VCaP (cell line): ENCODE results near the gene IGSF9.
A peak's percentile ranks its signal among the peaks of the same experiment; 100 is the strongest.

Source experiments
- H3K27ac ChIP-seq: fragments of 450-650 bp; 2 replicates; pipeline ENCODE4 v1.5.1; 2017
- TF ChIP-seq, protein P1 (sequence below): fragments of 450-650 bp; conservative IDR thresholded peaks from 2 replicates; pipeline ENCODE4 v1.5.1; 2017; ENCODE audit warnings: mild to moderate bottlenecking, moderate library complexity

IGSF9 gene

DNA sequence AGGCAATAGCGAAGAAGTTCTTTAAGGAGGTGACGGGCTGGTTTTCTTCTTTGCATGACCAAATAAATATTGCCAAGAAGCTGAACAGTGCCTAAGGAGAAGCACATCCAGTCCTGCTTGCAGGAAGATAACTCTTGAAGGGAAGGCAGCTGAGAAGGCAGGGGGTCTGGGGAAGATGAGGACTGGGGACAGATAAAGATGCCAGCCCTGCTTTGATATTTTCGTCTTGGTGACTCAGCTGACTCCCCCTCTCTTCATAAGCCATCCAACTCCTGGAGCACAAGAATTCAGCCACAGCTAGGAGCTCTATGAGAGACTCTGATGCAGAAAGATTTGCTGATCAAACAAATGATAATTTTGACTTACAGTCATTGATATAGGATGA lies 48.9 kb downstream of the IGSF9 start:
- TF ChIP-seq, protein P1, sequence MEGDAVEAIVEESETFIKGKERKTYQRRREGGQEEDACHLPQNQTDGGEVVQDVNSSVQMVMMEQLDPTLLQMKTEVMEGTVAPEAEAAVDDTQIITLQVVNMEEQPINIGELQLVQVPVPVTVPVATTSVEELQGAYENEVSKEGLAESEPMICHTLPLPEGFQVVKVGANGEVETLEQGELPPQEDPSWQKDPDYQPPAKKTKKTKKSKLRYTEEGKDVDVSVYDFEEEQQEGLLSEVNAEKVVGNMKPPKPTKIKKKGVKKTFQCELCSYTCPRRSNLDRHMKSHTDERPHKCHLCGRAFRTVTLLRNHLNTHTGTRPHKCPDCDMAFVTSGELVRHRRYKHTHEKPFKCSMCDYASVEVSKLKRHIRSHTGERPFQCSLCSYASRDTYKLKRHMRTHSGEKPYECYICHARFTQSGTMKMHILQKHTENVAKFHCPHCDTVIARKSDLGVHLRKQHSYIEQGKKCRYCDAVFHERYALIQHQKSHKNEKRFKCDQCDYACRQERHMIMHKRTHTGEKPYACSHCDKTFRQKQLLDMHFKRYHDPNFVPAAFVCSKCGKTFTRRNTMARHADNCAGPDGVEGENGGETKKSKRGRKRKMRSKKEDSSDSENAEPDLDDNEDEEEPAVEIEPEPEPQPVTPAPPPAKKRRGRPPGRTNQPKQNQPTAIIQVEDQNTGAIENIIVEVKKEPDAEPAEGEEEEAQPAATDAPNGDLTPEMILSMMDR: no peak
- no peak overlapping the region for H3K27ac ChIP-seq

DNA sequence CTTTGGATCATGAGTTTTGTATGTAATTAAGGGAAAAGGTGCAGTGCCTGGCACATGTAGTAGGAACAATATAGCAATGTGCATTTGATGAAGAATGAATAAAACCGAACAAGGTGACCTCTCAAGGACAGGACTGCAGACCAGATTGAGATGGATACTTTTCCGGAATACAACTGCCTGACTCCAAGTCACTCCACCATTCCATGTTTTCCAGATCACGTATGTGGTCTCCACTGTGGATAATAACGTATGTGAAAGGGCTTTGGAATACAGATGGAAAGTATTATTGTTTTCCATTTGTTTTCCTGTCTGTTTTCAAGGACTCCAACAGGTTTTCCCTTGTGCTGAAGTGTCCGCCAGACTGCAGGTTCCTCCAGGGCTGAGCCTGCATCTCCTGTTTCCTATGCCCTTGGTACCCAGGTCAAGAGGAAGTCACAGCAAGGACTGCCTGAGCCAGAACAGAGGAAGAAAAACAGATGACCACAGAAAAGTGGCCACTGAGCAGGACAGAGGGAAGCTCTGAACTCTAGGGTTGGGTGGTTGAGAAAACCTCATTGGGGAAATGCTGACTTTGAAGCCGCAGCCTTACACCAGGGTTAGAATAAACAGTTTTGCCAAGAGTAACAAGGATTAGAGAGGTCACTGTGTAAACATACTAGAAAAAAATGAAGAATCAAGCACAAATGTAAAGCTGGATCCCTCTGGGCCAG lies 49.4 kb downstream of the IGSF9 start:
- no peak overlapping the region for H3K27ac ChIP-seq
- TF ChIP-seq, protein P1: no peak

DNA sequence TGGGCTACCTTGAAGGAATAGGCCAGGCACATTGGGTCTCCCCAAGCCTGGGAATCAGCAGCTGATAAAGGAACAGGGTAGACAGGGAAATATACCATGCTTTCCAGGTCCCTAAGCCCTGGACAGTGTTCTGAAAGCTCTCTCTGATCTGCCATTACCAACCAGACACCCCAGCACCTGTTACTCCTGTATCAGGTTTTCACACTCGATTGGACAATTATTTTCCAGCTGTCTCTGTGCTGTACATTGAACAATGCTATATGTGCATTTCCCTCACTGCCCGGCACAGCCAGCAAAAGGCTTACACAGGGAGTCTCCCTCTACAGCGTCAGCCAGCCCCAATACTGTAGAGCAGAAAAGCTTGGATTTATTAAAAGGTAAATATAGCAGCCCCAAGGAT lies 50.1 kb downstream of the IGSF9 start:
- H3K27ac ChIP-seq: no peak overlapping the region
- TF ChIP-seq, protein P1: no peak

DNA sequence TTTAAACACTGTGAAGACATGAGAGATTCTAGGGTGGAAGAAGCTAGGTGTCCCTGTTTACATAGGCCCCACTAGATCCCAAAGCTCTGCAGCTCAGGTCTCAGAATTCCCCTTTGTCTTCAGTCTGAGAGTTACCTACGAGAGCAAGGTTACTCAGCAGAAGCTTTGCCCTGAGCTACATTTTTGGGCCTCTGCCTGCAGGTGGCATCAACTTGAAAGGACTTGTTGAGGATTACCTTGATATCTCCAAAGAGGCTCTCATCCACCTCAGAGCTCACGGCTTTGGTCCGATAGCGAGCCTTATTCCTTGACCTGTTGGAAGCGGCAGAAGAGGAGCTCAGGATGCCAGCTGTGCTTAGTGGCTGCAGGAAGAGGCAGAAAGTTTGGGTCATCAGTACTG lies 52.5 kb downstream of the IGSF9 start:
- TF ChIP-seq, protein P1: 0 out of 2 replicates have a peak, but pooled peaks have one; percentile 15
- no peak overlapping the region for H3K27ac ChIP-seq

DNA sequence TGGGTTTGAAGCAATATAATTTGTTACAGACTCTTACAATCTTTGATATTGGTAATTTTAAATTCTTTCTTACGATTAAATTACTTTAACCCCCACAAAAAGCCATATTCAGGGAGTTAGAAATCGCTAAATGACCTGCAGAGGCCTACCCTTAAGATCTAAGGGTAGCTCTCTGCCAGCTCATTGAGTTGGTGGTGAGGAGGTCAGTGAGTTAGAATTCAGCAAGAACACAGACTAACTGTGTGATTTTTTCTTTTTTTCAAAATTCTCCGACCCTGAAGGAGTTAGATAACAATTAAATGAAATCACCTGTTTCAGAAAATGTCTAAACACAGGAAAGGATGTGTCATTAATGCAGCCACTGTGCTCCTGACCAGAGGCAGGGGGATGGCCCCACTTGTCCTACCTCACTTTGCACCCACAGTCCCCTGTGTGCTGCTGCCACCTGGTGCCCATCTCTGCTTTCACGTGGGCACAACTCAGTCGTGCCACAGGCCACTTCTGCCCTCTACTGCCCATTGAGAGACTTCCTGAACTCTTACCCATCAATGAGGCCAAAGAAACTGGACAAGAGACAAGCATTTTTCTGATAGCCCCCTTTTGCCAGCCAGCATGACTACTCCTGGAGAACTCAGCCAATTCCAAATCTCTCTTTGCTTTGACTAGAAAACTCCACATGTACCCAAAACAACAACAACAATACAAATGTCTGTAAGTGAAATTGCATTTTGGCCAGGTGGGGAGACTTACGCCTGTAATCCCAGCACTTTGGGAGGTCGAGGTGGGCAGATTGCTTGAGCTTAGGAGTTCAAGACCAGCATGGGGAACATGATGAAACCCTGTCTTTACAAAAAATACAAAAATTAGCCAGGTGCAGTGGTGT lies 53.9 kb downstream of the IGSF9 start:
- TF ChIP-seq, protein P1: peak; percentile 99
- H3K27ac ChIP-seq: no peak overlapping the region

DNA sequence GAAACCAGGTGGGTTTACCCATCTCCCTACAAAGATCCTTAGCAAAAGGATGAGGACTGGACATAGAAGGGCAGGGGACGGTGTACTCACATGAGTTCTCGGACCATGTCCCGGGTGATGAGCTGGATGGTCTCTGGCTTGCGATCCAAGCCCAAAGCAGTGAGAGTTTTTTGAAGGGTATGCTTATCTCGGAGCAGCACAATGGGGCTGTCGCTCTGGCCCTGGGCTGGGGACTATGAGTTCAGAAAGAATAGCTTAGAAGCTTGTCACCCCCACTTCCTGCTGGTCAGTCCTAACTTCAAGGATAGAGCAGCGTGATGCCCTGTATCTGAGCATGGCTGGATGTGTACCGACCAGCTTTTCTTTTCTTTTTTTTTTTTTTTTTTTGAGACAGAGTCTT lies 55.0 kb downstream of the IGSF9 start:
- H3K27ac ChIP-seq: 0 out of 2 replicates have a peak overlapping the region, but pooled peaks have one; percentile 58
- TF ChIP-seq, protein P1: no peak

DNA sequence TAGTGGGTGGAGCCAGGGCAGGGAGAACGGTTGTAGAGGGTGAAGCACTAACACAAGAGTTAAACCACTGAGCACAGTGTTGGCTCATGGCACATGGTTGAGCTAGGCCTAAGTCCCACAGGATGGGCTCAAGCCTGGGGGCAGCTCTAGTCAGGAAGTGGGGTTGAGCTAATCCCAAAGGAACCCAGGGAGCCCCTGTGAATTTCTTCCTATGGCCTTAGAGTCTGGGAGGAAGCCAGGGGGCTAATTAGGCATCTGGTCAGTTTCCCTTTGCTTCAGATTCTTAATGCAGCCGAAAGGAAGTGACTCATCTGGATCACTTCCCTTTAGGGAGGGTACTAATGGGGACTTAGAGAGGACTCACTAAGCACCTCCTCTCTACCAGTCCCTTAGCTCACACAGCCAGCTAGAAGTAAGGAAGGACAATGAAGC lies 55.6 kb downstream of the IGSF9 start:
- H3K27ac ChIP-seq: peak overlapping the region; percentile 58
- TF ChIP-seq, protein P1: no peak
